OCI-M1 (cell line): Measurements from ENCODE around the gene RCC1.
"Not testable (repeated sequence)": the region's sequence is repeated elsewhere in the genome, so short reads cannot be mapped to it uniquely, and the experiment has no call there.

Source experiments
- DNase-seq: peaks from one replicate; lab custom pipeline; 2025; lab: John Stamatoyannopoulos, UW

RCC1 gene

GRCh38 chr1:28545246-28545628, 39.4 kb downstream of the RCC1 start:
- DNase-seq = no peak

- DNase-seq = no peak
Measured at GRCh38 chr1:28548318-28548717, 42.5 kb downstream of the RCC1 start.

- DNase-seq = no peak
Measured at GRCh38 chr1:28551381-28551780, 45.5 kb downstream of the RCC1 start.

GRCh38 chr1:28552758-28553663, 47.2 kb downstream of the RCC1 start, which contains the start of gene TRNAU1AP:
Gene TRNAU1AP, plus strand, starts transcription at chr1:28553085. Its CDS starts 26 bp downstream, at chr1:28553111.
- DNase-seq = peak; percentile 98

DNA sequence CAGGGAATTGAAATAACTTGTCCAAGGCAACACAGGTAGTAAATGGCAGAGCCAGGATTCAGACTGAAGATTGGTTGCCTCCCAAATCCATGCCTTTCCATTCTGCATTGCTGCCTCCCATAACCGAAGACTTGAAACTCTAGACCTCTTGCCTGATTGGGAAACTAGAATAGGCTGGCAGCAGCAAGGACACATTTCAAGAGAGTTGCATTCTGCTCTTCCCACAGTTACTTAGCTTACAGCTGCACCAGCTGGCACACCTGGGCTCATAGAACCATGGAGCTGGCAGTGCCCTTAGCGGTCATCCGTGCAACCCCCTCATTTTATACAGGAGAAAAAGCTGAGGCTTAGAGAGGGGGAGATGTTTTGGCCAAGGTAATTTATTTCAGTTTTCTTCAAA, 55.0 kb downstream of the RCC1 start:
- no peak for DNase-seq

- no peak for DNase-seq
Measured at GRCh38 chr1:28564310-28564709, 58.5 kb downstream of the RCC1 start.

DNA sequence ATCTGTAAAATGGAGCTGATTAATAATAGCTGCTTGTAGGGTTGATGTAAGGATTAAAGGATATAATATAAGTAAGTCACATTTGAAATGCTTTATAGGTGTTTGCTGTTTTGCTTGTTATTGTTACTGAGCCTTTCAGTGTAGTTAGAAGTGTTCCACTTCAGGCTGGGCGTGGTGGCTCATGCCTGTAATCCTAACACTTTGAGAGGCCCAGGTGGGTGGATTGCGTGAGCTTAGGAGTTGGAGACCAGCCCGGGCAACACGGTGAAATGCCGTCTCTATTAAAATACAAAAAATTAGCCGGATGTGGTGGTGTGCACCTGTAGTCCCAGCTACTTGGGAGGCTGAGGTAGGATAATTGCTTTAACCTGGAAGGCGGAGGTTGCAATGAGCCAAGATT, 59.2 kb downstream of the RCC1 start:
- no peak for DNase-seq

DNA sequence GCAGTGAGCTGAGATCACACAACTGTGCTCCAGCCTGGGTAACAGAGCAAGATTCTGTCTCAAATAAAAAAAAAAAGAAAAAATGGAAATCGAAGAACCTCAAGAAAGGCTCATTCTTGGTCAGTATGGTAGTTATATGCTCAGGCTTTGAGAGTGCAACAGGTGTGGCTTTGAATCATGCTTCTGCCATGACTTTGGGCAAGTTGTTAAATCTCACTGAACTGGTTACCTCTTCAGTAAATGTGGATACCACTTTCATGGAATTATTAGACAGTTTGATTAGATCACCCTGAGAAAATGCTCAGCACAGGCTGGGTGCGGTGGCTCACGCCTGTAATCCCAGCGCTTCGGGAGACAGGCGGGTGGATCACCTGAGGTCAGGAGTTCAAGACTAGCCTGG, 59.9 kb downstream of the RCC1 start:
- DNase-seq = no peak

DNA sequence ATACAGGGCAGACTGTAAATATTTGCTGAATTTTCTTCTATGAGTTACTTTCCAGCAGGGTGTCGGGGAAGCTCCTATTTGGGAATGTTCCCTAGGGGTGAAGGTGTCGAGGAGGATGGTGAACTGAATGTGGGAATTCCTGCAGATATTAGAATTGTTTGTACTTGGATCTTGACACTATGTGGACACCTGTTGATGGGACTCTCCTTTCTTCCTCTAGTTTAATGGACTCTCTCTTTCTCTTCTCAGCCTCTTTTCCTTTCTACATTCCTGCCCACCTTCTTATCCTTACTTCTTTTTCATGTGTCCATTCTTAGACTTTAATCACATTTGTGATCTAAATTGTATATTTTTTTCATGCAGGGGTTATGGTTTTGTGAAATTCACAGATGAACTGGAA, 61.1 kb downstream of the RCC1 start:
- no peak for DNase-seq

- DNase-seq = no peak
Measured at GRCh38 chr1:28571911-28572310, 66.1 kb downstream of the RCC1 start.

DNA sequence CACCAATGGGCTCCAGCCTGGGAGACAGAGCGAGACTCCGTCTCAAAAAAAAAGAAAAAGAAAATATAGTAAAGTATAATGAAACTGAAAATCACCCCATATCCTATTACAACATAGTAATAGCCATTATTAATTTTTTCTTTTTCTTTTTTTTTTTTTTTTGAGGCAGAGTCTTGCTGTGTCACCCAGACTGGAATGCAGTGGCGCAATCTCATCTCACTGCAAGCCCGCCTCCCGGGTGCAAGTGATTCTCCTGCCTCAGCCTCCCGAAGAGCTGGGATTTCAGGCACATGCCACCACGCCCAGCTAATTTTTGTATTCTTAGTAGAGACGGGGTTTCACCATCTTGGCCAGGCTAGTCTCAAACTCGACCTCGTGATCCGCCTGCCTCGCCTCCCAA, 67.0 kb downstream of the RCC1 start:
- not testable (repeated sequence) for DNase-seq

- DNase-seq = no peak
Measured at GRCh38 chr1:28573564-28573963, 67.7 kb downstream of the RCC1 start.

DNA sequence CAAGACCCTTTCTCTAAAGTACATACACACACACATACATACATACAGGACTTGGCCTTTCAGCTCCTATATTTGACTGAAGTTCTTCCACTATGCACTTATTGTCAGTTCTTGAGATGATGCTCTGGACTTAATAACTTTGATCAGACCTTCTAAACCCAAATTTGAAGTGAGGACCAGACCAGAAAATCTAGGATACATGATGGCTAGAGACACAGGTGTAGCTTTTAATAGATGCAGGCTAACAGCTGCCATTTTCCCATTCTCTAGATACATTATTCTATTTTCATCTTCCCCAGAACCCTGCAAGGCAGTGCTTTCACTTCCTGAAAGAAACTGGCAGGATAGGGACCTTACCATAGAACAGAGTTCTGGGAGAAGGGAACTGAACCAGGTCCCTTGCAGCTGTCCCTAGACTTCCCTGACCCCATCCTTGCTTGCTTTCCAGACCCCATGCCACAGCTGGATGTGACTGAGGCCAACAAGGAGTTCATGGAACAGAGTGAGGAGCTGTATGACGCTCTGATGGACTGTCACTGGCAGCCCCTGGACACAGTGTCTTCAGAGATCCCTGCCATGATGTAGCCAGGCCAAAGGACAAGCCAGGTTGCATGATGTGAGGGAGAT, 71.3 kb downstream of the RCC1 start:
- DNase-seq = no peak

GRCh38 chr1:28577738-28578536, 72.1 kb downstream of the RCC1 start:
- no peak for DNase-seq

GRCh38 chr1:28578696-28579218, 72.9 kb downstream of the RCC1 start:
- no peak for DNase-seq

DNA sequence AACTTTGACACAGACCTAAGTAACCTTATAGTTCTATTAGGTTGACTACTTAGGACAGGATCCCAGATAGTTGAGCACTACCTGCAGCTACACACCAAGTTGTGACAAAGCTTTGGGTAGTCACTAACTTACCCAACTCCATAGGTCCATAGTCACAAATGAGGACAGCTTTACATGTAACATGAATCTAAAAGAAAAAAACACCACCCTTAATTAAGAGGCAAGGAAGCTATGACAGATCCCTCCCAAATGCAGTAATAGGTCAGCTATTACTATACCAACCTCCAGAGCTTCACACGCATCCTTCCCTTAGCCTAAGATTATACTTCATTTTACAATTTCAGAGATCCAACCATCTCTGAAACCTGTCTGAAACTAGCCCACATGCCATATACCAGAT, 73.6 kb downstream of the RCC1 start:
- DNase-seq = no peak

GRCh38 chr1:28580722-28581530, 75.1 kb downstream of the RCC1 start:
- DNase-seq = peak; percentile 81

DNA sequence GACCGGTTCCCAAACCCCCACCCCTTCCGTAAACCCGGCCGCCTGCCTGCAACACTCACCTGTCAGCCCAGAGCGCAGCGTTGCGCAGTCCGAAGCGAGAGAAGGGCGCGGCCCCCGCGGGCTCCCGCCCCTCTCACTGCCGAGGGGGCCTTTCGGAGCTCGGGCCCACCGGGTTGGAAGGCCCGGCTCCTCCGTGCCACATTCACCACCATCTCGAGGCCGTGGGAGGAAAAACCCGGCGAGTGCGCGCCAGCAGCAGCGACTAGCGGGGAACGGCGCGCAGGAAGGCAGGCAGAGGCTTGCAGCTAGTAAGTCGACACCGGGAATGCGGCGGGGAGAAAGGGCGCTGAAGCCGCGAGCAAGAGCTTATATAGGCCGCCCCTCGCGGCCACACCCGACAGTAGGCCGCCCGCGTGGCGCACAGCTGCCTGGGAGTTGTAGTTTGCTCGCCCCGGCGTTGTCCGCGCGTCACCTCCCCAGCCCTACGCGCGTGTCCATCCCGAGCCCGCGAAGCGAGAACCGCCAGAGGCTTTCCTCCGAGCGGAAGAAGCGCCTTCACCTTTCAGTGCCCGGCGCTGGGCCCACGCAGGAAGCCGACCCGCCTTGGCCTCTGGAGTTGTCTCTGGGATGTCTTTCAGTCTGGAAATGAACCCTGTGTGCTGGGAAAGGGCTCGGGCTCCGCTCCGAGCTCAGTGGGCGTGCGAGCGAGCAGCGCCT, 75.8 kb downstream of the RCC1 start:
- peak; percentile 97 for DNase-seq

GRCh38 chr1:28582248-28582615, 76.4 kb downstream of the RCC1 start:
- peak; percentile 75 for DNase-seq

GRCh38 chr1:28586585-28587391, 80.9 kb downstream of the RCC1 start:
- not testable (repeated sequence) for DNase-seq
